Gastrocnemius medialis (tissue), 4 donors: ENCODE measurements around the gene PBX4.

Experiments used
- POLR2A ChIP-seq, 2 donors: fragments of 450-650 bp; IDR thresholded peaks; one replicate each; pipeline ENCODE4 v1.6.1; 2017; ENCODE audit warnings: antibody characterized with exemption in 2 of 2, mild to moderate bottlenecking in 2 of 2, moderate library complexity in 2 of 2
- TF ChIP-seq, protein P1 (sequence below), 5 experiments: fragments of 450-650 bp in 3 of 5; fragments of 200-600 bp in 2 of 5; sonication (generic) in 2 of 5; IDR thresholded peaks in 4 of 5; conservative IDR thresholded peaks in 1 of 5; 1 replicate in 4 of 5; 2 replicates in 1 of 5; pipeline ENCODE4 v1.5.1; 2016 to 2019; ENCODE audit warnings: antibody characterized with exemption in 5 of 5, mild to moderate bottlenecking in 3 of 5, moderate library complexity in 3 of 5

DNA sequence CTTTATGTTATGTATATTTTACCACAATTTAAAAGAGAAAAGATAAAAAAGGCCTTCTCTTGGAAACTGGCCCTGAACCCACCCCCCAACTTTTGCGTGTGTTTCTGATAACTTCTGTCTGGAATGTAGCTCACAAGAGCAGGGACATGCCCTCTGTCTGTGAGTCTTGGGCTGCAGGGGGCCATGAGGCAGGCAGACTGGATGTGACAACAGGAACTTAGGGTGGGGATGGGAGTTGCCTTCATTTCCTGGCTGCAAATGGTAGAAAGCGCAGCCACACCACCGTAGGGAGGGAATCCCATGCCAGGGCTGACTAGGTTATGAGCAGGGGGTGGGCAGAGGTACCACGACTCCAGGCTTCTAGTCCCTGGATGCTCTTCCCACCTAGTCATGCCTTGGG is 58.6 kb downstream of the PBX4 start:
- TF ChIP-seq, protein P1, sequence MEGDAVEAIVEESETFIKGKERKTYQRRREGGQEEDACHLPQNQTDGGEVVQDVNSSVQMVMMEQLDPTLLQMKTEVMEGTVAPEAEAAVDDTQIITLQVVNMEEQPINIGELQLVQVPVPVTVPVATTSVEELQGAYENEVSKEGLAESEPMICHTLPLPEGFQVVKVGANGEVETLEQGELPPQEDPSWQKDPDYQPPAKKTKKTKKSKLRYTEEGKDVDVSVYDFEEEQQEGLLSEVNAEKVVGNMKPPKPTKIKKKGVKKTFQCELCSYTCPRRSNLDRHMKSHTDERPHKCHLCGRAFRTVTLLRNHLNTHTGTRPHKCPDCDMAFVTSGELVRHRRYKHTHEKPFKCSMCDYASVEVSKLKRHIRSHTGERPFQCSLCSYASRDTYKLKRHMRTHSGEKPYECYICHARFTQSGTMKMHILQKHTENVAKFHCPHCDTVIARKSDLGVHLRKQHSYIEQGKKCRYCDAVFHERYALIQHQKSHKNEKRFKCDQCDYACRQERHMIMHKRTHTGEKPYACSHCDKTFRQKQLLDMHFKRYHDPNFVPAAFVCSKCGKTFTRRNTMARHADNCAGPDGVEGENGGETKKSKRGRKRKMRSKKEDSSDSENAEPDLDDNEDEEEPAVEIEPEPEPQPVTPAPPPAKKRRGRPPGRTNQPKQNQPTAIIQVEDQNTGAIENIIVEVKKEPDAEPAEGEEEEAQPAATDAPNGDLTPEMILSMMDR (IDR thresholded peaks at IDR 0.05 in 4 of 5, conservative IDR thresholded peaks at IDR 0.05 in 1 of 5): no peak
- TF ChIP-seq POLR2A (IDR thresholded peaks at IDR 0.05): no peak
